Fibroblast of skin of right quadriceps (primary cell): ENCODE data around the gene MELK.

Experiments
- DNase-seq: peaks from one replicate; pipeline ENCODE4 v3.0.0-alpha.2; 2013

Gene MELK

GRCh38 chr9:36584620-36585460, 12.1 kb downstream of the MELK start:
- DNase-seq = peak; percentile 86

GRCh38 chr9:36590231-36590630, 17.5 kb downstream of the MELK start:
- no peak for DNase-seq

- no peak for DNase-seq
These were observed 20.3 kb downstream of the MELK start for GRCh38 chr9:36592801-36593583.

GRCh38 chr9:36594213-36594612, 21.5 kb downstream of the MELK start:
- DNase-seq = no peak

GRCh38 chr9:36597412-36598178, 24.9 kb downstream of the MELK start:
- DNase-seq = peak; percentile 46

GRCh38 chr9:36598273-36598672, 25.6 kb downstream of the MELK start:
- no peak for DNase-seq

GRCh38 chr9:36603006-36603405, 30.3 kb downstream of the MELK start:
- DNase-seq = no peak

GRCh38 chr9:36609306-36609705, 36.6 kb downstream of the MELK start:
- no peak for DNase-seq

GRCh38 chr9:36622121-36622520, 49.4 kb downstream of the MELK start:
- no peak for DNase-seq

GRCh38 chr9:36623280-36623679, 50.6 kb downstream of the MELK start:
- peak; percentile 4 for DNase-seq

GRCh38 chr9:36625006-36625615, 52.4 kb downstream of the MELK start:
- peak; percentile 66 for DNase-seq

GRCh38 chr9:36632892-36633291, 60.2 kb downstream of the MELK start:
- peak; percentile 23 for DNase-seq

GRCh38 chr9:36637491-36638270, 65.0 kb downstream of the MELK start:
- no peak for DNase-seq

GRCh38 chr9:36640771-36641381, 68.2 kb downstream of the MELK start:
- no peak for DNase-seq

- DNase-seq = no peak
These were observed 70.1 kb downstream of the MELK start for GRCh38 chr9:36642817-36643216.

GRCh38 chr9:36656842-36657241, 84.1 kb downstream of the MELK start:
- no peak for DNase-seq

GRCh38 chr9:36659500-36659899, 86.8 kb downstream of the MELK start:
- no peak for DNase-seq

GRCh38 chr9:36664806-36665205, 92.1 kb downstream of the MELK start:
- no peak for DNase-seq

- peak; percentile 8 for DNase-seq
These were observed 92.7 kb downstream of the MELK start for GRCh38 chr9:36665387-36665786.

GRCh38 chr9:36665921-36666431, 93.3 kb downstream of the MELK start:
- peak; percentile 24 for DNase-seq

GRCh38 chr9:36671561-36671960, 98.9 kb downstream of the MELK start:
- no peak for DNase-seq
